Esophagus mucosa (tissue), 1 donor: ENCODE measurements around the gene ZNF519. TPM values are rescaled to one million over a fixed set of nuclear protein-coding genes. Genes with fewer than 3 reads are reported as not detected.
"Not testable (repeated sequence)": the region's sequence is repeated elsewhere in the genome, so short reads cannot be mapped to it uniquely, and the experiment has no call there.

Experiments
- ATAC-seq: fragments of 200-7000 bp; cut with Tn5 transposase; one replicate; pipeline ENCODE4 v1.9.1; 2020
- total RNA-seq: library from RNA; stranded (reverse); gene quantifications from one replicate; pipeline ENCODE4 v1.2.4, GENCODE V29; 2023
- donor health status: DM: yes; HTN: yes; CAD: no.

ZNF519 gene
- total RNA-seq, 1 donor from 2014 or later, result 6.7 TPM

GRCh38 chr18:14146771-14147170, 14.5 kb upstream of the ZNF519 start:
- ATAC-seq, result not testable (repeated sequence)

- ATAC-seq, result not testable (repeated sequence)
These were observed 13.5 kb upstream of the ZNF519 start for GRCh38 chr18:14145581-14146338.

GRCh38 chr18:14145021-14145420, 12.8 kb upstream of the ZNF519 start:
- ATAC-seq, result not testable (repeated sequence)

- no peak for ATAC-seq
These were observed 12.3 kb upstream of the ZNF519 start for GRCh38 chr18:14144628-14144895.

GRCh38 chr18:14143871-14144627, 11.8 kb upstream of the ZNF519 start:
- not testable (repeated sequence) for ATAC-seq

GRCh38 chr18:14143396-14143795, 11.2 kb upstream of the ZNF519 start:
- ATAC-seq, result not testable (repeated sequence)

GRCh38 chr18:14142177-14142576, 9.9 kb upstream of the ZNF519 start:
- not testable (repeated sequence) for ATAC-seq

GRCh38 chr18:14139583-14139982, 7.3 kb upstream of the ZNF519 start:
- ATAC-seq, result not testable (repeated sequence)

GRCh38 chr18:14137971-14138370, 5.7 kb upstream of the ZNF519 start:
- not testable (repeated sequence) for ATAC-seq

GRCh38 chr18:14131696-14132270, 452 bp downstream of the ZNF519 start:
- ATAC-seq, result peak; percentile 42

GRCh38 chr18:14130804-14131203, 1.4 kb downstream of the ZNF519 start:
- not testable (repeated sequence) for ATAC-seq

- no peak for ATAC-seq
These were observed 7.5 kb downstream of the ZNF519 start for GRCh38 chr18:14124689-14125088.

- no peak for ATAC-seq
These were observed 10.1 kb downstream of the ZNF519 start for GRCh38 chr18:14122097-14122496.

GRCh38 chr18:14120926-14121325, 11.3 kb downstream of the ZNF519 start:
- ATAC-seq, result no peak

GRCh38 chr18:14117606-14118005, 14.6 kb downstream of the ZNF519 start:
- ATAC-seq, result no peak

- ATAC-seq, result no peak
These were observed 25.3 kb downstream of the ZNF519 start for GRCh38 chr18:14106906-14107305.

- no peak for ATAC-seq
These were observed 27.1 kb downstream of the ZNF519 start for GRCh38 chr18:14104906-14105748.

GRCh38 chr18:14104201-14104600, 28.0 kb downstream of the ZNF519 start:
- no peak for ATAC-seq

GRCh38 chr18:14100503-14101286, 31.5 kb downstream of the ZNF519 start:
- ATAC-seq, result no peak

- no peak for ATAC-seq
These were observed 33.8 kb downstream of the ZNF519 start for GRCh38 chr18:14098428-14098827.

- ATAC-seq, result no peak
These were observed 34.5 kb downstream of the ZNF519 start for GRCh38 chr18:14097761-14098160.
